IPS-18c (cell line): ENCODE results near the gene LAMA2.

Source experiments
- H3K4me3 ChIP-seq: 2 replicates; pipeline ENCODE4 v1.7.0; 2013; ENCODE audit warnings: low read depth, mild to moderate bottlenecking, low read length, moderate library complexity; ENCODE audit not compliant: insufficient read depth
- H3K9me3 ChIP-seq: one replicate; pipeline ENCODE4 v1.6.1; 2013; ENCODE audit warnings: mild to moderate bottlenecking, low read length, moderate library complexity; ENCODE audit not compliant: control insufficient read depth, insufficient read depth

The LAMA2 gene

GRCh38 chr6:129497481-129498441, 614.8 kb downstream of the LAMA2 start:
- Histone ChIP-seq H3K4me3 (no peak overlapping the region), H3K9me3 (no peaks in the 10 kb centered on the region)

DNA sequence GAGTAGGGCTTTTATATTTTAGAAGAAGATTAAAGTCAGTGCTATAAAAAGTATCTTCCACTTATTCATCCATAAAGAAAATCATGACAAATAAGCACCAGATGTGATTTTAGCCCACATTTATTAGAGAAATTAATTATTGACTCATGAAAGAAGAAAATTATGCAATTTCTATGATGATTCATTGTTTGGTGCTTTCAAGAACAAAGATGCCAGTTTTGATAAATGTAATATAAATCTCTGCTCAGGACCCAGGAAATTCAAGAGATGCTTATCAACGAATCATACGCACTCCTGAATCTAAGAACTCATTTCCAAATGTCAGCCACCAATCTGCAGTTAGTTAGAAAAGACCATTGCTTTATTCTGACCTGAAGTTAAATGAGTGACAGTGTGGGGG, 615.6 kb downstream of the LAMA2 start:
- Histone ChIP-seq H3K4me3 (no peak overlapping the region), H3K9me3 (no peaks in the 10 kb centered on the region)

GRCh38 chr6:129498950-129499842, 616.3 kb downstream of the LAMA2 start:
- H3K9me3 ChIP-seq, result no peaks in the 10 kb centered on the region
- H3K4me3 ChIP-seq, result no peak overlapping the region

DNA sequence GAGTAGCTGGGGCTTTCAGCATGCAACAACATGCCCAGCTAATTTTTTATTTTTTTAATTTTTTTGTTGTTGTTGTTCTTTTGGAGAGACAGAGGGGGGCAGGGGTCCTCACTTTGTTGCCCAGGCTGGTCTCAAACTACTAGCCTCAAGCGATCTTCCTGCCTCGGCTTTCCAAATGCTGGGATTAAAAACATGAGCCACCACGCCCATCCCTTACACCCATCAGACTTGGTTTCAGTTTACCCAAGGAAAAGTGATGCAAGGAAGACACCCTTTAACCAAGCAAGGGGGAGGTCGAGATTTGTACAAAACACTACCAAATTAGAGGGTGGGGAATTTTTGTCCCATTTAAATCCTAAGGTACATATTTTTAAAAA, 616.9 kb downstream of the LAMA2 start:
- no peaks in the 10 kb centered on the region for H3K9me3 ChIP-seq
- H3K4me3 ChIP-seq, result no peak overlapping the region

DNA sequence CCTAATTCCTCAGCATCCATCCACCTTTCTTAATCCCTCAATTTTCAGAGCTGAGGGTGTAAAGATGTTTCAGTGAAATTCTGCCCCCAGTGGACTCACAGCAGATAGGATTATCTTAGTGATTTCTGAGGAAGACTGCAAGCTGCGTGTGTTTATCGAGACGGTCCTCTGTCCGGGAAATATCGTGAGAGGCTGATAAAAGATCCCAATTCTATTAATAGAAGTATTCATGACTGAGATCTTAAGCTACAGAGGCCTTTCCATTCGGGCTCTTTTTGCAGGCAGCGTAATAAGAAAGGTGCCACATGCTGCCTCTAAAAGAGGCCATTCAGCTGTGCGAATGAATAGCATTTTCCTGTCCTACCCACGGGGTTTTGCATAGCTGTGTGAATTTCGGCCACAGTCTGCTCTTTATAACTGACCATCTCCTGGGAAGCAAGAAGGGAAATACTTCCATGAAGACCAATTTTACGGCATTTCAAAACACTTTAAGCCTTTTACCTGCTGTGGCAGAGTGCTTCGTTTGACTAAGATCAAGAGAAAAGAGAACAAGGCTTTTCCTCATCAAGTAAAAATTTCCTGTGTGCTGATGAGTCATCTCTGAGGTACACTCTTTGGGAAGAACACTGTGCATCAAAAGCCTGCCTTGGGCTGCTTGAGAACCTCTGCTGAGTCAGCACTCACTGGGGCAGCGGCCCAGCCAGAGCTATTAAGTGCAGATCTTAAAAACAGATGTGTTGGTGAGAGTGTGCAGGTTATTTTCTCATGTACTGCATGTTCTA, 618.2 kb downstream of the LAMA2 start:
- H3K9me3 ChIP-seq, result no peaks in the 10 kb centered on the region
- no peak overlapping the region for H3K4me3 ChIP-seq

- Histone ChIP-seq H3K4me3 (no peak overlapping the region), H3K9me3 (no peaks in the 10 kb centered on the region)
Observed at GRCh38 chr6:129501740-129502660, 619.1 kb downstream of the LAMA2 start.

DNA sequence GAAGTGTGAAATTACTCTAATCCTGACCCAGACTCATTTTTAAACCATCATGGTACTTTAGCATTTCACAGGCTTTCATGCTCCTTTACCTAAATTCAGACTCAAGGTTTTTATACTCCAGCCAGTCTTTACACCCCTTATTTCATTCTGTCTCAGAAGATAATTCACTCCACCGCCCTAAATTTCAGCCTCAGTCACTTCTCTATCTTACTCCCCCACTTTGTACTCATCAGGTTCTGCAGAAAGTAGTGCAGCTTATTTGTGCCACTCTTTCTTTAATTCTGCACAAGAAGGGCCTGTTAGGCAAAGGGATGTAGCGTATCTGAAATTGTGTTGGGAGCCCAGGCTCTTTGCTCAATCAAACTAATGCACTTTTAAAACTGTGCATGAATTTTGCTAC, 621.5 kb downstream of the LAMA2 start:
- H3K9me3 ChIP-seq, result no peaks in the 10 kb centered on the region
- no peak overlapping the region for H3K4me3 ChIP-seq

- no peaks in the 10 kb centered on the region for H3K9me3 ChIP-seq
- no peak overlapping the region for H3K4me3 ChIP-seq
Observed at GRCh38 chr6:129507059-129507807, 624.3 kb downstream of the LAMA2 start.

DNA sequence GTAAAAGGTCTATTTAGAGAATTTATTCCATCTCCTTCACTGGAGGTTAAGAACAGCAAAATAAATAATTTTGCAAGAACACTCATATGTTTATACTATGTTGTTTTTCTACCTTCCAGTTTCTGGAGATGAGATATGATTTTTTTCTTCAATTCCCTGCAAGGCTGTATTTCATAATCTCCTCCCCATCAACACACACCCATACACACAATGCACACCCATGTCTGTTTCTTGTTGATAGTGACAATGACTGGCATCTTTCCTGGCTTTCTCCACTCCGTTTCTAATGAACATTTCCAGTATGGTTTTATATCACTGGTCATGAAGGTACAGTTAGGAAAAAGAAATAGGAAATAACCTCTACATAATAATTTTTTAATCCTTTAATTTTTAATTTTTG, 624.9 kb downstream of the LAMA2 start:
- H3K9me3 ChIP-seq, result no peaks in the 10 kb centered on the region
- no peak overlapping the region for H3K4me3 ChIP-seq

GRCh38 chr6:129508477-129509145, 625.7 kb downstream of the LAMA2 start:
- Histone ChIP-seq H3K9me3 (no peaks in the 10 kb centered on the region), H3K4me3 (no peak overlapping the region)

- H3K9me3 ChIP-seq, result no peaks in the 10 kb centered on the region
- no peak overlapping the region for H3K4me3 ChIP-seq
Observed at GRCh38 chr6:129510950-129511349, 628.0 kb downstream of the LAMA2 start.

- Histone ChIP-seq H3K4me3 (no peak overlapping the region), H3K9me3 (no peaks in the 10 kb centered on the region)
Observed at GRCh38 chr6:129513471-129513870, 630.5 kb downstream of the LAMA2 start.

GRCh38 chr6:129515004-129515403, 632.1 kb downstream of the LAMA2 start:
- Histone ChIP-seq H3K9me3 (no peaks in the 10 kb centered on the region), H3K4me3 (no peak overlapping the region)

DNA sequence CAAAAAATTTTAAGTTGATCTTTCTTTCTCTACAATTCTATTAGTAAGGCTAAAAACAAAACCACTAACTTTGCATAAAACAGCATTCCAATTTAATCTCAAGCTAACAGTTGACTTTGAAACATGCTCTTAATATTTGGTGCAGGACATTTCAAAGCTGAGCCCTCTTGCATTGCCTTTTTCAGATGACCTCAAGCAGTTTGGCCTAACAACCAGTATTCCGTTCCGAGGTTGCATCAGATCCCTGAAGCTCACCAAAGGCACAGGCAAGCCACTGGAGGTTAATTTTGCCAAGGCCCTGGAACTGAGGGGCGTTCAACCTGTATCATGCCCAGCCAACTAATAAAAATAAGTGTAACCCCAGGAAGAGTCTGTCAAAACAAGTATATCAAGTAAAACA, 633.1 kb downstream of the LAMA2 start:
- Histone ChIP-seq H3K9me3 (no peaks in the 10 kb centered on the region), H3K4me3 (no peak overlapping the region)

DNA sequence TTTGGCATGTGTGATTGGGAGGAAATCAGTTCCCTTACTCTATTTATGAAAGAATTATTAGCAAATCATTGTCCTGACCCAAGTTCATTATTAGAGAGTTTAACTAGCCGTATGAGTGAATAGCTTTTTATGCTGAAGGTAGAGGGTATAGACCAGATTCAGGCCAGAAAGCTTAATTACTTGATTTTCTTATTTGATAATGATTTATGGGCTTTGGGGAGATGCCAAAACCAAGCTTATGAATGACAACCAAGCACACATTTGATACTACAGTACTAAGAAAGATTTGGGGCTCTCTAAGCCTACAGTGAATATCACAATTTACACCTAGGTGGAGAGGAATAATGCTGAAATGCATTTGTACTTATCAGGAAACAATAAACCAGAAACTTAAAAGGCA, 633.8 kb downstream of the LAMA2 start:
- Histone ChIP-seq H3K9me3 (no peaks in the 10 kb centered on the region), H3K4me3 (no peak overlapping the region)
